GM19240 (cell line): ENCODE data around the gene MAGI2.
"Not testable (repeated sequence)": the region's sequence is repeated elsewhere in the genome, so short reads cannot be mapped to it uniquely, and the experiment has no call there.

Source experiments
- DNase-seq: peaks from one replicate; pipeline ENCODE4 v3.0.0; 2011; ENCODE audit warnings: low spot score; ENCODE audit not compliant: insufficient read length

The MAGI2 gene

DNA sequence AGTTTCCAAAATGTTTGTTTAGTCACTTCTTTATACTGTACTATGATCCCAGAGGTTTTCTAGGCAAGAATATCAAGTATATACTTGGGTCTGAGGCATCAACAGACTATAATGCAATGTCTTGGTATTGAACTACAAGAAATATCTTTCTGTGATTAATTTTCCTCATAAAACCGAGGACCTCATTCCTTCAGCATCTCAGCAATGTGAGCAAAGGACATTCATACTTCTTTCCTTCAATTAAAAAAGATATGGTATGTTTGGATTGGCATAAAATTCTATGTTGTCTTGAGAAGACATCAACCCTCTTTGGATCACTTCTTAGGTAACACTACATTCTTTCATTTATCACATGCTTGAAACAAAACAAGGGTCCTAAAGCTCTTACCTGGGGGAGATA lies 1130.3 kb downstream of the MAGI2 start:
- DNase-seq = no peak

DNA sequence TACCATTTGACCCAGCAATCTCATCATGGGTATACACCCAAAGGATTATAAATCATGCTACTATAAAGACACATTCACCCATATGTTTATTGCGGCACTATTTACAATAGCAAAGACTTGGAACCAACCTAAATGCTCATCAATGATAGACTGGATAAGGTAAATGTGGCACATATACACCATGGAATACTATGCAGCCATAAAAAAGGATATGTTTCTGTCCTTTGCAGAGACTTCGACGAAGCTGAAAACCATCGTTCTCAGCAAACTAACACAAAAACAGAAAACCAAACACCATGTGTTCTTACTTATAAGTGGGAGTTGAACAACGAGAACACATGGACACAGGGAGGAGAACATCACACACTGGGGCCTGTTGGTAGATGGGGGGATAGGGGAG lies 1131.2 kb downstream of the MAGI2 start:
- not testable (repeated sequence) for DNase-seq

DNA sequence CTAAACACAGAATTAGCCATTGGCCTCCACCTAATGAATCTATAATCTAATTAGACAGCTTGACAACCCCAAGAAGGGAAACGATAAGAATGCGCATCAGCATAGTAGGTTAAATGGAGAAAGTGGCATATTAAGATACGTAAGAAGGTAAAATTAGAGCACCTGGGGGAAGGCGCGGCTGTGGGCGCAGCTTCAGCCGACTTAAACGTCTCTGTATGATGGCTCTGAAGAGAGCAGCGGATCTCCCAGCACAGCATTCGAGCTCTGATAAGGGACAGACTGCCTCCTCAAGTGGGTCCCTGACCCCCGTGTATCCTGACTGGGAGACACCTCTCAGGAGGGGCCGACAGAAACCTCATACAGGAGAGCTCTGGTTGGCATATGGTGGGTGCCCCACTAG lies 1136.1 kb downstream of the MAGI2 start:
- DNase-seq = no peak

DNA sequence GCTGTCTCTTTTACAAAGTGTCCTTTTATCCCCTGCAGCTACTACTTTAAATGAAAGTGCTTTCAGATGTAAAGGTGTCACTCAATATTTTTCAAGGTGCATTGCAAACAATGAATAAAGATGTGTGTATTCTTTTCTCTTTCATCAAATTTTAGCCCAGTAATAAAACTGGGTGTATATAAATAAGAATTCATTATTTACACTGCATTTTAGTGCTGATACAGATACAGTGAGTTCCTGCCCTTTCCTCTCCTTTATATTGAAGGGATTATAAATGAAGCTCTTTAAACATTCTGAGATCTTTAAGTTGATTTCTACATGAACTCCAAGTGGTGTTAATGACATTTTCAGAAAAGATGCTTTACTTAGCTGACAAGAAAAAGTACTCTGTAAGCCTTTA lies 1137.4 kb downstream of the MAGI2 start:
- no peak for DNase-seq

DNA sequence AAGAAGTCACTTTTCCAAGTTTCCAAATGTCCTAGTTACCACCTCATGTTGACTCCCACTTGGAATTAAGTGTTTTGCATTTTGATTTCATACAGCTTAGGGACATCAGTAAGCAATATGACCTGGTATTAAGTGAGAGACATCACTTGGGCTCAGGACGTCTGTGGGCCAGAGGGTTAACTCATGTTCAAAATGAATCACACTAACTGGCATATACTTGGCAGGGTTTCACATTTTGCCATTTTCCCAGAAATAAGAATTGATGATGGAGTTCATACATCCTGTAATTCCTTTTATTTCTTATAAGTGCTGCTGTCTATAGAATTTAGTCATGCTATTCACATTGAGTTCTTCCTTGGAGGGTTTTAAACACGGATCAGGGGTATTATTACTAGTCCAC lies 1138.3 kb downstream of the MAGI2 start:
- DNase-seq = no peak

DNA sequence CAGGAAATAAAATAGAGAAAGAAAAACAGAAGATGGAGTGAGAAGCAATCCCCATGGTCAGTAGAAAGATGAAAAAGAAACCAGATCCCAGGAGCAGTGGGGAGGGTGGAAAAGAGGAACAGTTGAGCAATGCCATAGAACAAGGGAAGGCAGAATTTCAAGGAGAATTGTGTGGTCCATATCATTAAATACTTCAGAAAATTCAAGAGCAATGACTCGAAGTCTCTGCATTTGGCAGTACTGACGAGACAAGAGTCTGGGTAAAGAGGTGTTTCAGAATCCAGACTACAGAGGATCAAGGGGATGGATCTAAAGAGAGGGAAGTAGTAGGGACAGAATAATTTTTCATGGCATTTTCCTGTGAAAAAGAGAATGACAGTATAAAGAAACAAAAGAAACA lies 1142.3 kb downstream of the MAGI2 start:
- DNase-seq = no peak

DNA sequence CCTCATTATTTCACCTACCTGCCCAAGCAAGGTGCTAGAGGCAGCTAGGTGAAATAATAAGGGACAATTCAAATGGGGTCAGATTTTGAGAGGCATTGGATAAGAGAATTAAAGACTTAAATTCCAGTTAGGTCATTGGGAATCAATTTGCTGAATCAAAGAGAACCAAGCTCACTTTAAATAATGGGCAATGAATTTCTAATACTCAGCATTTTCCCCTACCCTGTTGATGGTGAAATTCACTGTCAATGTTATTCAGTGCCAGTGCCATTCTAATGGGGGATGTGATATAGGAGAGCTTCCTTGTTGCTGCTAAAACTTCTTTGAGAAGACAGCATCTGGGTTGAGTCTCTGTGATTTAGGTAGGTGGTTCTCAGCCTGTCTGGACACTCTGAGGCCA lies 1145.6 kb downstream of the MAGI2 start:
- no peak for DNase-seq

DNA sequence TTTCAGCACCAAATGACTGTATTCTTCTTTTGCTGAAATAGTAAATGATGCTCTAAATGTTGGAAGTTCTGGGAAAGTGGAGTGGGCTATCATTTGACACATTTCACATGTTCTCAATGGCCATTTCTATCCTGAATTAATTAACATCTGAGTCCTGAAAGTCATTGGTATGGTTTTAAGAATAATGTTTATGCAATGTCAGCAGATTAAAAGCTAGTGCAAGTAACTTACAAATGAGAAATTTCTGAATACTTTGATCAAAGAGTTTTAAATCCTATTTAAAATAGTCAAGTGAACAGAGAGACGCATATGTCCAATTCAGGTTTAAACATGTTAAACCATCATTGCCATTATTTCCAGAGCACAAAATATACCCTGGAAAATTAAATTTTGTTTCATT lies 1146.8 kb downstream of the MAGI2 start:
- DNase-seq = no peak

DNA sequence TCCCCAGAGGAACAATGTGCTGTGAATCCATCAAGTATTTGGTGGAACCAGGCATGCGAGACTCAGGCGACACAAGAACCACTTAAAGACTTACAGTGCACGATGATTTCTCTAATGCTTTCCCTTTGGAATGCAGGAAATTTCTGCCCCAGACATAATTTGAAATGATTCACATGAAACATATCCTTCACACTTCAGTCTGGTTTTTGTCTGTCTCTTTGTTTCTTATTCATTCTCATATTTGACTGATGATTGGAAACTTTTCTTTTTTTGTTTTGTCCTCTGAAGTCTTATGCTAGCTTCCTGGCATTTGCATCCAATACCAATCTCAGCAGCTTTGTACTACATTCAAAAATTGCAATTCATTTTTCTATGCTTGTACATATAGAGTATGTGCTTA lies 1152.1 kb downstream of the MAGI2 start:
- DNase-seq = no peak

DNA sequence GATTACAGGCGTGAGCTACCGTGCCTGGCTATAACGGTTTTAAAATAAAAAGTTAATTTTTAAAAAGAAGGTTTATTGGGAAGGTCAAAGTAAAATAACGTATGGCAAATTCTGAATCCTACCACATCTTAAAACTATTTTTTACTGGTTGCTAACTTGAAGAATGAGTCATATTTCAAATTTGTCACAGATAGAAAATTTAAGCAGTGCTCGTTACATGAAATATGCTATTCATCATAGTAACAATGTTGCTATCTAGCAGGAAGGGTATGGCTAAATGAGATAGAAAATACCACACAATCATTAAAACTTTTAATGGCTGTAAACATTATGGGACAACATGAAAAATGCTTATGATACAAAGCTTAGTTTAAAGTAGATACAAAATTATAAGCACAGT lies 1154.4 kb downstream of the MAGI2 start:
- no peak for DNase-seq

DNA sequence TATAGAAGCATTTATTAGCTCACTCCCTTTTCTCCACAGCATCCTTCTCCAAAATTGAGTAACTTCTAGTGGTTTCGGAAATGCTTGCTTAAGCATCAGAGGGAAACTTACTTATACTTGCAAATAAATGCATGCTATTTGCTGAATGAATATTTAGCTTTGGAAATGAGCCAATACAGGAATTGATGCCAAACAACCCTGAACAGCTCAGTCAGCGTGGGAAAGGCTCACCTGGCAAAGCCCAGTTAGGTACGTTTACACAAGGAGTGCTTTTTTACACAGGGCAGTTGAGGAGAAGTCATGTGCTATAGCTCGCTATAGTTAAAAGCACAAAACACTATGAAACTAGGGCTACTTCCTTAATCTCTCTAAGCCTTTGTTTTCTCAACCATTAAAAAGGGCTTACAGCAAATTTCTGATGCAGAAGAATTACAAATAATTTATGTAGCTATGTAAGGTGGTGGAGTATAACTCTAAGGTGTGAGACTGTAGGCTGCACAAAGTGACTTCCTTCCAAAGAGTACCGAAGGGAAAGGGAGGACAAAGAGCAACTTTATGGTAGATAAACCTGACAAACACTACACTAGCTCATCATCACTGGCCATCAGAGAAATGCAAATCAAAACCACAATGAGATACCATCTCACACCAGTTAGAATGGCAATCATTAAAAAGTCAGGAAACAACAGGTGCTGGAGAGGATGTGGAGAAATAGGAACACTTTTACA lies 1156.7 kb downstream of the MAGI2 start:
- no peak for DNase-seq

DNA sequence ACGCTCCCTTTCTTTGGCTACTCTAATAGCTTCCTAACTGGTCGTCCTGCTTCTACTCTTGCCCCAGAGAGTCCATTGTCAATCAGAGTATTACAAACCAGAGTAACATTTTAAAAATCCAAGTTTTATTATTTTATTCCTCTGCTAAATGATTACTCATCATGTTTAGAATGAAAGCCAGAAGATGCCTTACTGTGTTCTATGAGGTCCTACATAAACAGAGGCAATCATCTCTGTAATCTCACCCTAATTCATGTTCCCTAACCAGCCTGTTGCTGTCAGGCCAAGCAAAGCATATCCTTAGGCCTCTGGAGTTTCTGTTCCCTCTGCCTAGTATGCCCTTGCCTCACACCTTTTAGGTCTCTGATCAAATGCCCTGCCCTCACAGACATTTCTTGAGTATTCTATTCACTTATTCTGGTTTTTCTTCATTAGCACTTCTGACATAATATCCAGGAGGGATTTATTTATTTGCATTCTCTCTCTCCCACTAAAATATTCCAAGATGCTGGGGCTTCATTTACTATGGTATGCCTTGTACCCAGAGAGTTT lies 1157.3 kb downstream of the MAGI2 start:
- no peak for DNase-seq

DNA sequence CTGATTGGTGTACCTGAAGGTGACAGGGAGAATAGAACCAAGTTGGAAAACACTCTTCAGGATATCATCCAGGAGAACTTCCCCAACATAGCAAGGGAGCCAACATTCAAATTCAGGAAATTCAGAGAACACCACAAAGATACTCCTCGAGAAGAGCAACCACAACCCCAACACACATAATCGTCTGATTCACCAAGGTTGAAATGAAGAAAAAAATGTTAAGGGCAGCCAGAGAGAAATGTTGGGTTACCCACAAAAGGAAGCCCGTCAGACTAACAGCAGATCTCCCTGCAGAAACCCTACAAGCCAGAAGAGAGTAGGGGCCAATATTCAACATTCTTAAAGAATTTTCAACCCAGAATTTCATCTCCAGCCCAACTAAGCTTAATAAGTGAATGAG lies 1164.0 kb downstream of the MAGI2 start:
- not testable (repeated sequence) for DNase-seq

DNA sequence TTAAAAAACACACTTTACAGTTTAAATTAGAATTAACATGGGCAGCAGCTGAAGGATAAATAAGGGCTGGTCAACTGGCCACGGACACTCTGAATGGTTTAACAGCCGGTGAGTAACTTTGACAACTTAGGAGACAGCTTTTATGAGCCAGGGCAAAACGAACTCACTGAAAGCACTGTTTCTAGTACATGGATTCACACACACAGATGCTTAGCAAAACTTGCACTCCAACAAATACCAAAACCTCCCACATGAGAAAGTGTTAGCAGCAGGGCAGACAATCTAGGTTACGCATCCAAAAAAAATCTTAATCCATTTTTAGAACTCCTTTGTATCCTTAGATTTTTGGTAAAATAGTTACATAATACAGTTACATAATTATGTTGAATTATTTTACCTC lies 1168.5 kb downstream of the MAGI2 start:
- no peak for DNase-seq

DNA sequence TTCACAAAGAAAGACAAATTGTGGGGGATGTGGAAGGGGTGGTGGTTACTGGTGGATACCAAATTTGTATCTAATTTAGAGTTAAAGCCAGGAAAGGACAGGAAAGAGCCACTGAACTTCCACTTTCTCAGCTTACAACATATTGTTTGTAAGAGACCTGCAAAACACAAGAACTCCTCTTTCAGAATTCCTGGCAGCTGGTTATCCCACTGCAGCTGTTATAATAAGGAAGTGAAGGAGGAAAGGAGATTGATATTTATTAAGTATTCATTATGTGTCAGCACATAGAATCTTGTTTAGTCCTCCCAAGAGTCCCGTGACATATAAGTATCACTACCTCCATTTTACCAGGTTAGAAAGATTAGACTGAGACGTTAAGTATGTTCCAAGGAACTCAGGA lies 1173.2 kb downstream of the MAGI2 start:
- no peak for DNase-seq

DNA sequence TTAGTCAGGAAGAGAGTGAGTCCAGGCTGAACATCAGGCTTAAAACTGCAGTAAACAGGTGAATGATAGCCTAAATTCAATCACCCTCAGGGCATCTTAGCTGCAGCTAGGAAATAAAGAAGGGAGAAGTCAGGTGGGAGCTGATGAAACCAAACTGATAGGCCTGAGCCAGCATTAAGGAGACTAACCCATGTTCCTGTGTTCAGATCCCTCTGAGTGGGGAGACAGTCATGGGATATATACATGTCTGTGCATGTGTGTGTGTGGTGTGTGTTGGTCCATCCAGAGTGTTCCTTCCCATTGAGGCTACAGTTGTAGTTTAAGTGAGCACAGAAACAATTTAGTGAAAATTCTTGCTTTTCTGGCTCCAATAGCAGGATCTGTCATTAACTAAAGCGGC lies 1174.0 kb downstream of the MAGI2 start:
- DNase-seq = no peak

DNA sequence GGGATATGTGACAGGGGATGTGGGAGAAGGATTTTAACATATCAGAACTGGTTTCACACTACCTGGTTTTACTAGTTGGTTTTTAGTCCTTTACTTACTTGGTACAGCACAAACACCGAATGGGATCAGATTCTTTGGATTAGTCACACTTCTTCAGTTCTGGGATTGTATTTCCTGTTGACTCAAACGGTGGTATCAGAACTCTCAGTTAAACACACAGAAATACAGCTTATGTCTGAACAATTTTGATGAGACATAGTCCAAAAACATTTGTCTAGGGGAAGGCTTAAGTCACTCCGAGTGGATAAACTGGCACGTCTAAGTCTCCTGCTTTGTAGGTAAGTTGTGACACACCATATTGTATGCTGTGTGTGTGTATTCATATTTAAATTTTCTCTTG lies 1174.4 kb downstream of the MAGI2 start:
- no peak for DNase-seq

DNA sequence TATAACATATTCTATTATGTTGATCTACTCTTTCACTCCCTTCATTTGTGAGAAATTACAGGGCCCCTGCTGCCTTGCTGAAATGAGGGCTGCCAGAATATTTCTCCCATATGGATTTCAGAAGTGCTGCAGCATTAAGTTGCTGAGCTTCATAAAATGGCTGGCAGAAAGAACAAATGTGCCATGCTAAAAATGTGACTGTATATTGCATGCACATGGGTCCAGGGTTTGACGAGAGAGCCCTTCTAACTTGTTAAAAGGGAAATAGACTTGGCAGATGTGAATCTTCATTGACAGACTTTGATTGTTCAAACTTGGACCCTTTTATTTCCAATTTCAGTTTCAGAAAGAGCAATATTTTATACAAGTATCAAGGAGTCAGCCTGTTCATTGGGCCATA lies 1186.3 kb downstream of the MAGI2 start:
- no peak for DNase-seq

DNA sequence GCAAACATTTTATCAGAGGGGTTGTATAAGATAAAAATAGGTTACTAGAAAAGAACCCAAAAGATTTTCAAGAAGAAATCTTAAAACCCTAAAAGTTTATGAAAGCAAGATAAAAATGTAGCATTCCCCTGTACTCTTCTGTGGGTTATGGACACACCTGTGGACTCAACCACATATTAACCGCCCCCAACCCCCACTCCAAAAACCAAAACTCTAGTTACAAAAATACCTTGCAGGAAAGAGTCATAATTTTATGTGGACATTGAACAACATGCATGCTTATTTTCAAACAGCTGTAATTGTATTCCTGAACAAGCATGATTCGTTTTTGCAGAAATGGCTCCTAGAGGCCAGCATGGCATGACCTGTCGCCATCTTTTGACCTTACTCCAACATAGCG lies 1188.0 kb downstream of the MAGI2 start:
- DNase-seq = no peak

DNA sequence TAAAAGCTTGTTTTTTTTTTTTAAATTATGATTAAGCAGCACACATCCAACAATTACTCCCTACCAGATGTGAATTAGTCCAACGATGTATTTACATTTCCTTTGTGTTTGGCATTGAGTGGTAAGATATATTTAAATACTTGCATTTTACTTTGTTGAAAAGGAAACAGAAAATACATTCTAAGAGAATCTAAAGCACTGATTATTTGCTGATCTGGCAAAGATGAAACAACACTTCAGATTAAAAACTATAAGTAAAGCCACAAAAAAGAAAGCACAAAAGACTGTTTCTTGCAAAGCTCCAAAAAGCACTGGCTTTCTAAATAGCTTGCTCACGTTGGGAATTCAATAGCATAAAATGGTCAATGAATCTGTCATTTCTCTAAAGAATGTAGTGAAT lies 1188.4 kb downstream of the MAGI2 start:
- DNase-seq = no peak

DNA sequence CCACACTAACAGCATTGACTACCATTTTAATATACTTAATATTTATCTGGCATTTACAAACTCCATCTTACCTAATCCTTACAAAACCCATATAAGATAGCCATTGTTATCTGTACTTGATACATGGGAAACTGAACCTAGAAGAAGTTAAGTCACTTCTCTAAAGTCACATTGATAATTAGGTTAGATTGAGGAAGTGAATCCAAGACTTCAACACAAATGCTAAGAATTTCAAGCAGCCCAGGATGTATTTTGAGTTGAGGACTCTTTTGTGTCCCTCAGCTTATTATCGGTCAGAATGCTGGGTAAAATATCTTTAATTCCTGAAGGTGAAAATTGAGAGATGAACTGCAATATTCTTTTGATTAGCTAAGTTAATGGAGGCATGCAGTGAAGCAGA lies 1189.4 kb downstream of the MAGI2 start:
- DNase-seq = no peak

DNA sequence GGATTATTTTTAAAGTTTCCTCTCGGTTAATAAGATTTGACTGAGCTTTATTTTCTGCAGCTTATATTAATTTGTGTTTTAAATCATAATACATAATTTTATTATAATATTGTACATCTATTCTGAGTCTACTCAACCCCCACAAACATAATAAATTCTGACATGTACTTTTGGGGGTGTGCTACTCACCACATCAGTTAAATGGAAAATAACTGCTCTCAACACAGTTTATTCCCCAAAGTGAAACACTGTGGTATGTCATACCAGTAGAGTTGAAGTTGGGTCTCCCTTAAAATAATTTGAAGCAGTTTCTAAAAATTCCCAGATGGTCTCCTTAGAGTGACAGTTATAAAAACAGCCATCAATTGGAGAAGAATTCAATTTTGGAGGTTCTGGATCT lies 1191.7 kb downstream of the MAGI2 start:
- no peak for DNase-seq

DNA sequence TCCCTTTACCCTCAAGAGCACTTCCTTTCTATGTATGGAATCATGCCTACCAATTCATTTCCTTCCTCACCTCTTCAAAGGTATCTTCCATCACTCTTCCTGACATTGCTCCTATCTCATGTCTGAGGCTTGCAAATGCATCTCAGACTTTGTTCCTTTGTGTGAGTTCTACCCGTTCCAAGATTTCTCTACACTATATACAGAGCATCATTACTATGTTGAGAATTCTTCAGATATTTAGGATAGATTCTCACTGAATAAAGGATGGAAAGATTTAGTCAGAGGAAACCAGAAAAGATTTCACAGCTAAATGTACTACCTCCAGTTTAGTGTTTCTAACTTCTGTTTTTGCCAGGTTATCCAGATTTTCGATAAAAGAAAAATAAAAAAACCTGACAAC lies 1192.2 kb downstream of the MAGI2 start:
- no peak for DNase-seq

DNA sequence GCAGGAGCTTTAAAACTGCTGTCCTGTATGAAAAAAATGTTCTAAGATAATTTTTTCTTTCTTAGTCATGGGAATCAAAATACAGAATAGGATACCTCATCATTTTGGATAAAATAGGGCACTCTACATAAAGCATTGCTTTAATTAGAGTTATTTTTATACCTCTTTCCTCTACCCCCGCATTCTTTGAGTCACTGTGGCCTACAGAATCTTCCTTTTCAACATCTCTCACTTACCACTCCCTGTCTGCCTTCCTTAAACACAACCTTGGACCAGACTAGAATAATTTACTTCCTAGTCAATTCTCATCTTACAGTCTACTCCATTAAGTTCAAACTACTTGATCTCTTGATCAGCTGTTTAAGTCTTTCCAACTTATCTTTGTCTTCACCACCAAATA lies 1192.6 kb downstream of the MAGI2 start:
- no peak for DNase-seq
